ENCODE results near the gene FKBP10. TPM values are rescaled to one million over a fixed set of nuclear protein-coding genes. Genes with fewer than 3 reads are reported as not detected.

Gene FKBP10
- total RNA-seq, 1 experiment from 2014 or later = 112 TPM

GRCh38 chr17:41864836-41865595 is 52.2 kb downstream of the FKBP10 start, which contains the start of gene KLHL11:
TSS of gene KLHL11 (minus strand) at chr17:41865423. CDS start at chr17:41865370, 53 bp downstream.
- CTCF ChIA-PET = interaction anchor here (0.5 to 1.9 kb wide), 7 partner anchors 29 to 169 kb away, joined by 3 to 7 read pairs (median 5); partner anchors contain the start of genes JUP and P3H4
- H3K36me3 ChIP-seq (ENCODE audit: control insufficient read depth, insufficient read depth, low read length) = peaks cover 7% of the 10 kb centered on the region
- POLR2A ChIA-PET = interaction anchor here (0.6 to 1.5 kb wide), 9 partner anchors 48 to 1313 kb away, joined by 3 to 6 read pairs (median 3); partner anchors contain the start of genes ACLY, JUP and P3H4
- H3K9me3 Mint-ChIP-seq (ENCODE audit: unreplicated experiment) = no peaks in the 10 kb centered on the region
- no peaks in the 10 kb centered on the region for H3K27me3 ChIP-seq (replicated peaks; ENCODE audit: control insufficient read depth, insufficient read depth, low read length)
- no peaks in the 10 kb centered on the region for H3K27me3 Mint-ChIP-seq (ENCODE audit: insufficient read depth, unreplicated experiment)
- H3K4me1 ChIP-seq = peaks cover 15% of the 10 kb centered on the region
- no peaks in the 10 kb centered on the region for H3K9me3 ChIP-seq
- intact Hi-C loops (cut with micrococcal nuclease; ENCODE audit: unreplicated experiment) = loop anchor here (1.0 kb wide), 2 partner anchors 53 to 127 kb away; no protein-coding TSS in a partner anchor
- no peak within 1 kb of the TSS for H3K27ac Mint-ChIP-seq (ENCODE audit: unreplicated experiment)
- H3K4me3 ChIP-seq (ENCODE audit: low read depth, low read length) = peak within 1 kb of the TSS; percentile 97
- H3K4me1 Mint-ChIP-seq (ENCODE audit: low read depth, unreplicated experiment) = peaks cover 7% of the 10 kb centered on the region
- TSS peak; percentile 41 for BruUV-seq (replicated peaks)
- H3K36me3 Mint-ChIP-seq (ENCODE audit: insufficient read depth, unreplicated experiment) = peaks cover 46% of the 10 kb centered on the region
- peak; percentile 92 to 94 for DNase-seq
- H3K4me3 Mint-ChIP-seq (ENCODE audit: unreplicated experiment) = no peak within 1 kb of the TSS
- no peak for TF ChIP-seq CTCF (IDR thresholded peaks at IDR 0.05; ENCODE audit: insufficient read depth in 1 of 2, low read depth in 1 of 2, low read length in 1 of 2, severe bottlenecking in 1 of 2, unreplicated experiment in 1 of 2)

GRCh38 chr17:41865596-41865893 is 52.7 kb downstream of the FKBP10 start:
- DNase-seq = no peak
- peaks cover 7% of the 10 kb centered on the region for H3K4me1 Mint-ChIP-seq (ENCODE audit: low read depth, unreplicated experiment)
- H3K4me3 ChIP-seq (ENCODE audit: low read depth, low read length) = peak overlapping the region; percentile 30
- no peaks in the 10 kb centered on the region for H3K9me3 Mint-ChIP-seq (ENCODE audit: unreplicated experiment)
- TF ChIP-seq CTCF (IDR thresholded peaks at IDR 0.05; ENCODE audit: insufficient read depth in 1 of 2, low read depth in 1 of 2, low read length in 1 of 2, severe bottlenecking in 1 of 2, unreplicated experiment in 1 of 2) = peak in 1 of 2 experiments; percentile 2
- H3K27me3 ChIP-seq (replicated peaks; ENCODE audit: control insufficient read depth, insufficient read depth, low read length) = no peaks in the 10 kb centered on the region
- H3K36me3 ChIP-seq (ENCODE audit: control insufficient read depth, insufficient read depth, low read length) = peaks cover 8% of the 10 kb centered on the region
- no peak overlapping the region for H3K4me3 Mint-ChIP-seq (ENCODE audit: unreplicated experiment)
- peaks cover 47% of the 10 kb centered on the region for H3K36me3 Mint-ChIP-seq (ENCODE audit: insufficient read depth, unreplicated experiment)
- no TSS peak for BruUV-seq (replicated peaks)
- ChIA-PET POLR2A (interaction anchor here (0.6 to 1.5 kb wide), 8 partner anchors 53 to 1313 kb away, joined by 3 to 6 read pairs (median 3); partner anchors contain the start of genes ACLY, JUP and P3H4), CTCF (interaction anchor here (0.5 to 1.9 kb wide), 7 partner anchors 28 to 170 kb away, joined by 3 to 7 read pairs (median 5); partner anchors contain the start of genes JUP and P3H4)
- no peaks in the 10 kb centered on the region for H3K9me3 ChIP-seq
- H3K4me1 ChIP-seq = peaks cover 15% of the 10 kb centered on the region
- H3K27me3 Mint-ChIP-seq (ENCODE audit: insufficient read depth, unreplicated experiment) = no peaks in the 10 kb centered on the region
- no peak overlapping the region for H3K27ac Mint-ChIP-seq (ENCODE audit: unreplicated experiment)
- intact Hi-C loops (cut with micrococcal nuclease; ENCODE audit: unreplicated experiment) = loop anchor here (1.0 kb wide), 2 partner anchors 53 to 127 kb away; no protein-coding TSS in a partner anchor

- Histone ChIP-seq H3K4me3 (ENCODE audit: low read depth, low read length) (no peak overlapping the region), H3K4me1 (peaks cover 12% of the 10 kb centered on the region), H3K27me3 (replicated peaks; ENCODE audit: control insufficient read depth, insufficient read depth, low read length) (no peaks in the 10 kb centered on the region), H3K9me3 (no peaks in the 10 kb centered on the region), H3K36me3 (ENCODE audit: control insufficient read depth, insufficient read depth, low read length) (peaks cover 10% of the 10 kb centered on the region)
- Mint-ChIP-seq H3K36me3 (ENCODE audit: insufficient read depth, unreplicated experiment) (peaks cover 72% of the 10 kb centered on the region), H3K4me3 (ENCODE audit: unreplicated experiment) (peak overlapping the region; percentile 9), H3K9me3 (ENCODE audit: unreplicated experiment) (no peaks in the 10 kb centered on the region), H3K4me1 (ENCODE audit: low read depth, unreplicated experiment) (no peaks in the 10 kb centered on the region), H3K27me3 (ENCODE audit: insufficient read depth, unreplicated experiment) (no peaks in the 10 kb centered on the region), H3K27ac (ENCODE audit: unreplicated experiment) (no peak overlapping the region)
- TF ChIP-seq CTCF (IDR thresholded peaks at IDR 0.05; ENCODE audit: insufficient read depth in 1 of 2, low read depth in 1 of 2, low read length in 1 of 2, severe bottlenecking in 1 of 2, unreplicated experiment in 1 of 2) = no peak
- DNase-seq = no peak
- POLR2A ChIA-PET = interaction anchor here (0.6 kb wide), 1 partner anchor 149 kb away, joined by 5 read pairs; the partner anchor contains the start of gene DNAJC7
- BruUV-seq (replicated peaks) = no TSS peak
- CTCF ChIA-PET = no interaction called here
- intact Hi-C loops (cut with micrococcal nuclease; ENCODE audit: unreplicated experiment) = no loop called here
Observed at GRCh38 chr17:41868568-41868967, 55.8 kb downstream of the FKBP10 start.
